Activated CD4-positive, alpha-beta T cell treated with anti-CD3 and anti-CD28 coated beads for 4 hours (primary cell): ENCODE results near the gene XCL2.
"Not testable (repeated sequence)": the region's sequence is repeated elsewhere in the genome, so short reads cannot be mapped to it uniquely, and the experiment has no call there.

ENCODE experiments used
- DNase-seq, 2 donors: peaks; one replicate each; pipeline ENCODE4 v3.0.0-alpha.2; 2020

The XCL2 gene

DNA sequence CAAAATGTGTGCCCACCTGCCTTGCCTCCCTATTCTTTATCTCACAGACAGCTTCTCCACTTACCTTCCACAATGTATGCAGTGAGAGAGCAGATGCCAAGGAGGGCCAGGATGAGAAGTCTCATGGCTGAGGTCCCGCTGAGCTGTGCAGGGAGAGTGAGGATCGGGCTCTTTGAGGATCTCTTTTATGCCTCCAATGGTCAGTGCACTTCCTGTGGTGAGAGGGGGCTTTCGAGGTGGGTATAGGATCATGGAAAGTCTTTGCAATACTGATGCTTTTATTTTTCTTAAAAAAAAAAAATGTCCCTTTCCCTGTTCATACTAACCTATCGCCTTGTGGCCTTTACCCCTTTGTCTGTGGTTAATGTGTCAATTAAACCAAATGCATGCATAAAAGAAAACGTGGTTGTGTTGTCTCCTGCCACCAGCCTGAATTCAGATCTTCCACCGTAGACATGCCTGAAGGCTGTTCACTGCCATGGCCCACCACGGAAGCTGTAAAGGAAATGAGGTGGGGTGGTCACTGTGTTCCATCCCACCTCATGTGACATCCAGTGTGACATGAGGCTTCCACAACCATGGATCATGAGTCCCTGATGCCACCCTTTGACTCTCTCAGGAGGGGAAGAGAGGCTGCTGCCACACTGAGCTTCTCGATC lies at the start of gene XCL2:
Gene XCL2 (minus strand): TSS at position 158 of the 659 bp plus-strand sequence. CDS start 33 bp downstream, at position 125.
- DNase-seq, result not testable (repeated sequence)

DNA sequence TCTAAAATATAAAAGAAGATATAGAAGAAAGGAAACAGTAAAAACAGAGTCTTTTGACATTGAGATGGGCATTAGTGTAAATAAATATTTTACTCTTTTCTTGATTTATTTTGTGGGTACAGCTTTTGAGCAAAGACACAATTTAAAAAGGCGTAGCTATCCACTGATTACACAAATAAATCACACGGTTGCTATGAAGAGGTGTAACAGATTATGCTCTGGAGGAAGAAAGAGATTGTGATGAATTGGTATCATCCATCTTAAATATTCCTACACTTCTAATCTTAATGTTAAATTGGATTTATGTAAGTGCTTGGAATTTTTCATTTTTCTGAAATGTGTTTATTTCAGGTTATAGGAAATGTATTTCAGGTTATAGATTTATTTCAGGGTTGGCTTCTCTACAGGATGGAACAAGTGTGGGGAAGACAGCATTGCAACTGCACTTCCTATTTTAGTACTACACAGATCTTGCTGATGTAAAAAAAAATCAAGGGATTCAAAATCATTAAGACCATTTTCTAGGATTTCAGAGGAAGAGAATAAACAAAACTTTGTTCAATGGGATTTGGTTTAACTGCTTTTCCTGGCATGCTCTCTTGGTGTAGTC lies 47.9 kb upstream of the XCL2 start:
- no peak for DNase-seq

- DNase-seq, result no peak
Measured at GRCh38 chr1:168591066-168591465, 47.3 kb upstream of the XCL2 start.

DNA sequence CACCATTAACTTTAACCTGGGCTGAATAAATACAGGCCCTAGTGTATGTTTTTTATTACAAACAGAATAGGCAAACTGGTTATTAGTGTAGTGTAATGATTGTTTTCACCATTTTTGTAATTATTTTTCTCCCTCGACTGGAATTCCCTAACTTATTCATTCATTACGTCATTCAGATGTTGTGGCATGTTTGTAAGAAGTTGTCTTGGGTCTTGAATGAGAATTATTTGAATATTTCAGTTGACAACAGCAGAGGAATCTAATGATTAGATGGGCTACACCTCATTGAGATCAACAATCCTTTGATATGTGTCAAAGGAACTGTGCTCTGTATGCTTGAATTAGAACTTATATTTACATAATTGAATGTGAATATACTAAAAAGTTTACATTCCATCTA lies 45.4 kb upstream of the XCL2 start:
- DNase-seq, result no peak

- no peak for DNase-seq
Measured at GRCh38 chr1:168585937-168586336, 42.1 kb upstream of the XCL2 start.

- no peak for DNase-seq
Measured at GRCh38 chr1:168585191-168585590, 41.4 kb upstream of the XCL2 start.

DNA sequence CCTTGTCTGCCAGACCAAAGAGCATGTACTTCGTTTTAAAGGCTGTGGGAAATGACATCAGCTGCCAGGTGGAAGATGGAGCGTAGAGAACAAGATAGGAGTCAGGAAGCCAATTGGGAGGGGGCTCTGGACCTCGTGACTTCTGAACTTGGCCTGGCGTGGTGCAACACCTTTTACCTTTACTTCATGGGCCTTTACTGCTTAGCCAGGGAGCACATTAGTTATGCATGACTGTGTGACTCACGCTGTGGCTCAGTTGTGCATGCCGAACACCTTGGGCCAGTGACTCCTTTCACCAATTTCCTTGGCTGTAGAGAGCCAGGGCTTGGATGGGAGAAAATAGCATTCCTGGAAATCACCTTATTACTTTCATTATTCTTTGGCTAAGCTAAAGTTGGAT lies 39.8 kb upstream of the XCL2 start:
- DNase-seq, result no peak

DNA sequence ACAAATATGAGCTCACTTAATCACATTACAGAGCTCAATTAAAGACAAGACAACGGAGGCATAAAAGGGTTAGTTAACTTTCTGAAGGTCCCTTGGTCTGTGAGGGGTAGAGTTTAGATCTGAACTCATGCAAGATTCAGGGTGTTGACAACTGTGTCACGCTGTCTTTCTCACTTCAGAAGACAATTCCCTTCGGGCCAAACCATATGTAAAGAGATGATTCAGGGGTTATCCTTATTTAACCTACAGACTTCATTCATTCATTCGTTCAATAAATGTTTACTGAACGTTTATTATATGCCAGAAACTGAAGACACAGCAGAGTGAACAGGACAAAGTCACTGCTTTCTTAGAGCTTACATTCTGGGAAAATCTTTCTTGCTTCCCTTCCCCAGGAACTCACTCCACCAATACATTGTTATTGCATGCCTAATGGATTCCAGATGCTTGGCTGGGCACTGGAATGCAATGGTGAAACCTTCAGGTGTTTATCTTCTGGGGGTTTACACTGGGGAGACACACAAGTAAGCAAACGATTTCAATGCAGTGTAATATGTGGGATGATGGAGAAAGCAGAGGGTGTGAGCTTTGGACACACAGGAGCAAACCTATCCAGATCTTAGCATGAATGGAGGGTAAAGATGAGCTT lies 39.0 kb upstream of the XCL2 start:
- no peak for DNase-seq

- DNase-seq, result no peak
Measured at GRCh38 chr1:168581817-168582572, 38.2 kb upstream of the XCL2 start.

DNA sequence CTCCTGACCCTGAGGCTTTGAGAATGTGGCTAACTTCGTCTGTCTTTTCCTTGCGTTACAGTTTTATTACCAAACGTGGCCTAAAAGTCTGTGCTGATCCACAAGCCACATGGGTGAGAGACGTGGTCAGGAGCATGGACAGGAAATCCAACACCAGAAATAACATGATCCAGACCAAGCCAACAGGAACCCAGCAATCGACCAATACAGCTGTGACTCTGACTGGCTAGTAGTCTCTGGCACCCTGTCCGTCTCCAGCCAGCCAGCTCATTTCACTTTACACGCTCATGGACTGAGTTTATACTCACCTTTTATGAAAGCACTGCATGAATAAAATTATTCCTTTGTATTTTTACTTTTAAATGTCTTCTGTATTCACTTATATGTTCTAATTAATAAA lies 37.2 kb upstream of the XCL2 start:
- DNase-seq, result not testable (repeated sequence)

DNA sequence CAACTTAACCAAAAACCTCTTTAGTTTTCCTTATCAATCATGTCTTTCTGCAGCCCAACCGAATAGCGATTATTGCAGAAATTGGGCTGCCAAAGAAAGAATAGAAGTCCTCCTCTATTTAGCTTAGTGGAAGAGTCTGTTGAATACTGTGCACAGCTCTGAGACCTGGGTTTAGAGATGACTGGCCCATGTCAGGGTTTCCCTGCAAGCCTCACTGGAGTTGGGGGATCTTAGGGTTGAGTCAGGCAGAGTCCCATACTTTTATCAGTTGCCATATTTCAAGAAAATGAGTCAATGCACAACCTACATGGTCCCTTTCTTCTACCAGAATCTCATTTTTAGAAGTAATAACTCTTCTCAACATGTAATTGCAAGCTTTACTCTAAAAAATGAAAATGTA lies 36.5 kb upstream of the XCL2 start:
- DNase-seq, result not testable (repeated sequence)

GRCh38 chr1:168578531-168579185 lies 34.9 kb upstream of the XCL2 start:
- not testable (repeated sequence) for DNase-seq

DNA sequence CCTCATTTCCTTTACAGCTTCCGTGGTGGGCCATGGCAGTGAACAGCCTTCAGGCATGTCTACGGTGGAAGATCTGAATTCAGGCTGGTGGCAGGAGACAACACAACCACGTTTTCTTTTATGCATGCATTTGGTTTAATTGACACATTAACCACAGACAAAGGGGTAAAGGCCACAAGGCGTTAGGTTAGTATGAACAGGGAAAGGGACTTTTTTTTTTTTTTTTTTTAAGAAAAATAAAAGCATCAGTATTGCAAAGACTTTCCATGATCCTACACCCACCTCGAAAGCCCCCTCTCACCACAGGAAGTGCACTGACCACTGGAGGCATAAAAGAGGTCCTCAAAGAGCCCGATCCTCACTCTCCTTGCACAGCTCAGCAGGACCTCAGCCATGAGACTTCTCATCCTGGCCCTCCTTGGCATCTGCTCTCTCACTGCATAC lies 32.5 kb upstream of the XCL2 start, which contains the start of gene XCL1:
Gene XCL1 (plus strand): TSS at position 361 of the 444 bp plus-strand sequence. CDS start 33 bp downstream, at position 394.
- DNase-seq, result not testable (repeated sequence)

- DNase-seq, result peak in 1 of 2 donors; percentile 24
Measured at GRCh38 chr1:168574234-168574633, 30.4 kb upstream of the XCL2 start.

- DNase-seq, result no peak
Measured at GRCh38 chr1:168572633-168573032, 28.8 kb upstream of the XCL2 start.

GRCh38 chr1:168570652-168571051 lies 26.9 kb upstream of the XCL2 start:
- no peak for DNase-seq

- DNase-seq, result no peak
Measured at GRCh38 chr1:168568346-168568745, 24.5 kb upstream of the XCL2 start.

DNA sequence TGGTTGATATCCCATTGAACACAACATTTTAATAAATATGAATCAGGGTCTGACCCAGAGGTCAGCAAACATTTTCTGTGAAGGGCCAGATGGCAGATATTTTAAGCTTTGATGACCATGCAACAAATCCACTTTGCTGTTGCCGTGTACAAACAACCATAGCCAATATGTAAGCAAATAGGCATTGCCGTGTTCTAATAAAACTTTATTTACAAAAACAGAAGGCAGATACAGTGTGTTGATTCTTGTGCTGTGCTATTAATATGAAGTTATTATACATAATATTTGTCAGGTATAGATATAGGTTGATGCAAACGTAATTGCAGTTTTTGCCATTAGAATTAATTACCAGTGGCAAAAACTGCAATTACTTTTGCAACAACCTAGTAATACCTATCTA lies 23.8 kb upstream of the XCL2 start:
- DNase-seq, result no peak

- no peak for DNase-seq
Measured at GRCh38 chr1:168567007-168567406, 23.2 kb upstream of the XCL2 start.

- no peak for DNase-seq
Measured at GRCh38 chr1:168565825-168566224, 22.0 kb upstream of the XCL2 start.

GRCh38 chr1:168561989-168562388 lies 18.2 kb upstream of the XCL2 start:
- DNase-seq, result no peak

DNA sequence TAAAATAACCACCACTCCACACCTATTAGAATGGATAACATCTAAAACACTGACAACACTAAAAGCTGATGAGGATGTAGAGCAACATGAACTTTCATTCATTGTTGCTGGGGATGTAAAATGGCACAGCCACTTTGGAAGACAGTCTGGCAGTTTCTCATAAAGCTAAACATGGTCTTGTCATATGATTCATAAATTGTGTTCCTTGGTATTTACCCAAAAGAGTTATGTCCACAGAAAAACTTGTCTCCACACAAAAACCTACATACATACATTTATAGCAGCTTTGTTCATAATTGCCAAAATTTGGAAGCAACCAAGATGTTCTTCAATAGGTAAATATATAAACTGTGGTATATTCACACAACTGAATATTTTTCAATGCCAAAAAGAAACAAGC lies 16.6 kb upstream of the XCL2 start:
- no peak for DNase-seq

GRCh38 chr1:168556647-168557046 lies 12.8 kb upstream of the XCL2 start:
- DNase-seq, result no peak
